ENCODE results near the gene GRAP. TPM values are rescaled to one million over a fixed set of nuclear protein-coding genes. Genes with fewer than 3 reads are reported as not detected.

Gene GRAP
- total and polyA plus RNA-seq, 7 experiments from 2014 or later = 31.9 to 162 (median 84.4) TPM

- peaks cover 13 to 24% of the 10 kb centered on the region in 2 donors for H3K4me1 ChIP-seq (ENCODE audit: control insufficient read depth in 2 of 2, insufficient read depth in 2 of 2, low read length in 2 of 2)
- H3K27ac ChIP-seq (ENCODE audit: low read depth, low read length) = no peak overlapping the region
- ChIA-PET POLR2A (no interaction called here), CTCF (no interaction called here)
- DNase-seq (peak in 6 of 9 donors; percentile 10 to 43 (median 34)), ATAC-seq (peak; percentile 74)
- H3K36me3 ChIP-seq (ENCODE audit: control insufficient read depth in 2 of 3, insufficient read depth in 3 of 3, low read length in 3 of 3) = peaks cover 0 to 8% (median 0%) of the 10 kb centered on the region in 3 experiments
- H3K4me3 ChIP-seq (ENCODE audit: low read length) = no peak overlapping the region
- H3K27ac Mint-ChIP-seq = peak overlapping the region in 4 of 9 donors; percentile 19 to 72 (median 38)
- H3K4me1 Mint-ChIP-seq = peaks cover 10 to 29% (median 21%) of the 10 kb centered on the region in 7 donors
- no peaks in the 10 kb centered on the region for H3K27me3 ChIP-seq (ENCODE audit: control insufficient read depth in 2 of 2, insufficient read depth in 2 of 2, low read length in 2 of 2)
- H3K36me3 Mint-ChIP-seq = peaks cover 6 to 27% (median 15%) of the 10 kb centered on the region in 5 donors
- H3K4me3 Mint-ChIP-seq = peak overlapping the region in 7 of 10 donors; percentile 12 to 65 (median 55)
- peaks cover 0 to 4% (median 0%) of the 10 kb centered on the region in 5 donors for H3K27me3 Mint-ChIP-seq
- intact Hi-C loops (cut with micrococcal nuclease) = no loop called here
- peaks cover 0 to 16% (median 7%) of the 10 kb centered on the region in 11 donors for H3K9me3 Mint-ChIP-seq
- H3K9me3 ChIP-seq (ENCODE audit: control insufficient read depth in 2 of 3, low read length in 3 of 3) = peaks cover 0 to 7% (median 0%) of the 10 kb centered on the region in 3 experiments
Measured at GRCh38 chr17:18992454-18993130, 54.2 kb downstream of the GRAP start.

GRCh38 chr17:18991531-18992315 is 55.0 kb downstream of the GRAP start:
- intact Hi-C loops (cut with micrococcal nuclease) = no loop called here
- Histone ChIP-seq H3K27ac (ENCODE audit: low read depth, low read length) (no peak overlapping the region), H3K4me1 (ENCODE audit: control insufficient read depth in 2 of 2, insufficient read depth in 2 of 2, low read length in 2 of 2) (peaks cover 13 to 24% of the 10 kb centered on the region in 2 donors), H3K4me3 (ENCODE audit: low read length) (no peak overlapping the region), H3K36me3 (ENCODE audit: control insufficient read depth in 2 of 3, insufficient read depth in 3 of 3, low read length in 3 of 3) (peaks cover 0 to 13% (median 0%) of the 10 kb centered on the region in 3 experiments), H3K9me3 (ENCODE audit: control insufficient read depth in 2 of 3, low read length in 3 of 3) (peaks cover 0 to 7% (median 0%) of the 10 kb centered on the region in 3 experiments), H3K27me3 (ENCODE audit: control insufficient read depth in 2 of 2, insufficient read depth in 2 of 2, low read length in 2 of 2) (no peaks in the 10 kb centered on the region)
- DNase-seq = no peak
- Mint-ChIP-seq H3K4me1 (peaks cover 10 to 34% (median 21%) of the 10 kb centered on the region in 7 donors), H3K9me3 (peaks cover 0 to 16% (median 7%) of the 10 kb centered on the region in 11 donors), H3K36me3 (peaks cover 6 to 29% (median 17%) of the 10 kb centered on the region in 5 donors), H3K4me3 (no peak overlapping the region), H3K27me3 (peaks cover 0 to 4% (median 0%) of the 10 kb centered on the region in 5 donors), H3K27ac (no peak overlapping the region)
- CTCF ChIA-PET = no interaction called here
- POLR2A ChIA-PET = interaction anchor here (1.1 to 1.4 kb wide), 3 partner anchors 11 to 35 kb away, joined by 3 to 6 read pairs (median 3); partner anchors contain the start of gene FAM83G
- no peak for ATAC-seq

- intact Hi-C loops (cut with micrococcal nuclease) = no loop called here
- H3K4me1 ChIP-seq (ENCODE audit: control insufficient read depth in 2 of 2, insufficient read depth in 2 of 2, low read length in 2 of 2) = peaks cover 13 to 24% of the 10 kb centered on the region in 2 donors
- Mint-ChIP-seq H3K9me3 (peaks cover 0 to 9% (median 4%) of the 10 kb centered on the region in 11 donors), H3K4me1 (peaks cover 10 to 34% (median 20%) of the 10 kb centered on the region in 7 donors), H3K4me3 (no peak overlapping the region), H3K27me3 (peaks cover 0 to 4% (median 0%) of the 10 kb centered on the region in 5 donors), H3K36me3 (peaks cover 6 to 25% (median 10%) of the 10 kb centered on the region in 5 donors), H3K27ac (no peak overlapping the region)
- ChIA-PET POLR2A (interaction anchor here (1.4 kb wide), 1 partner anchor 13 kb away, joined by 3 read pairs; no protein-coding TSS in a partner anchor), CTCF (no interaction called here)
- no peaks in the 10 kb centered on the region for H3K27me3 ChIP-seq (ENCODE audit: control insufficient read depth in 2 of 2, insufficient read depth in 2 of 2, low read length in 2 of 2)
- no peak overlapping the region for H3K27ac ChIP-seq (ENCODE audit: low read depth, low read length)
- H3K9me3 ChIP-seq (ENCODE audit: control insufficient read depth in 2 of 3, low read length in 3 of 3) = no peaks in the 10 kb centered on the region
- peaks cover 0 to 7% (median 0%) of the 10 kb centered on the region in 3 experiments for H3K36me3 ChIP-seq (ENCODE audit: control insufficient read depth in 2 of 3, insufficient read depth in 3 of 3, low read length in 3 of 3)
- no peak for DNase-seq
- no peak overlapping the region for H3K4me3 ChIP-seq (ENCODE audit: low read length)
- ATAC-seq = no peak
Measured at GRCh38 chr17:18990331-18990730, 56.4 kb downstream of the GRAP start.

GRCh38 chr17:18988546-18989173 is 58.1 kb downstream of the GRAP start:
- POLR2A ChIA-PET = no interaction called here
- H3K4me1 Mint-ChIP-seq = peaks cover 7 to 24% (median 13%) of the 10 kb centered on the region in 7 donors
- no peak overlapping the region for H3K27ac Mint-ChIP-seq

GRCh38 chr17:18987862-18988545 is 58.8 kb downstream of the GRAP start:
- Histone ChIP-seq H3K27ac (ENCODE audit: low read depth, low read length) (no peak overlapping the region), H3K4me1 (ENCODE audit: control insufficient read depth in 2 of 2, insufficient read depth in 2 of 2, low read length in 2 of 2) (peaks cover 7 to 9% of the 10 kb centered on the region in 2 donors), H3K4me3 (ENCODE audit: low read length) (no peak overlapping the region), H3K9me3 (ENCODE audit: control insufficient read depth in 2 of 3, low read length in 3 of 3) (no peaks in the 10 kb centered on the region), H3K36me3 (ENCODE audit: control insufficient read depth in 2 of 3, insufficient read depth in 3 of 3, low read length in 3 of 3) (peaks cover 0 to 9% (median 0%) of the 10 kb centered on the region in 3 experiments), H3K27me3 (ENCODE audit: control insufficient read depth in 2 of 2, insufficient read depth in 2 of 2, low read length in 2 of 2) (no peaks in the 10 kb centered on the region)
- Mint-ChIP-seq H3K9me3 (peaks cover 0 to under 1% (median 0%) of the 10 kb centered on the region in 11 donors), H3K4me1 (peaks cover under 1 to 18% (median 7%) of the 10 kb centered on the region in 7 donors), H3K27me3 (peaks cover 0 to under 1% (median 0%) of the 10 kb centered on the region in 5 donors), H3K27ac (peak overlapping the region in 2 of 9 donors; percentile 11 to 17), H3K36me3 (peaks cover 0 to 16% (median 0%) of the 10 kb centered on the region in 5 donors), H3K4me3 (no peak overlapping the region)
- POLR2A ChIA-PET = no interaction called here
- CTCF ChIA-PET = no interaction called here
- ATAC-seq = no peak
- no peak for DNase-seq
- intact Hi-C loops (cut with micrococcal nuclease) = no loop called here

More at GRCh38 chr17:18988546-18989173, 58.1 kb downstream of the GRAP start:
- intact Hi-C loops (cut with micrococcal nuclease) = no loop called here
- H3K4me3 Mint-ChIP-seq = no peak overlapping the region
- ATAC-seq (no peak), DNase-seq (no peak)
- peaks cover 0 to 20% (median 0%) of the 10 kb centered on the region in 5 donors for H3K36me3 Mint-ChIP-seq
- H3K9me3 Mint-ChIP-seq = peaks cover 0 to 1% (median 0%) of the 10 kb centered on the region in 11 donors
- H3K36me3 ChIP-seq (ENCODE audit: control insufficient read depth in 2 of 3, insufficient read depth in 3 of 3, low read length in 3 of 3) = peaks cover 0 to 9% (median 0%) of the 10 kb centered on the region in 3 experiments
- H3K9me3 ChIP-seq (ENCODE audit: control insufficient read depth in 2 of 3, low read length in 3 of 3) = no peaks in the 10 kb centered on the region
- H3K4me3 ChIP-seq (ENCODE audit: low read length) = no peak overlapping the region
- no peaks in the 10 kb centered on the region for H3K27me3 ChIP-seq (ENCODE audit: control insufficient read depth in 2 of 2, insufficient read depth in 2 of 2, low read length in 2 of 2)
- no peak overlapping the region for H3K27ac ChIP-seq (ENCODE audit: low read depth, low read length)
- peaks cover 13 to 16% of the 10 kb centered on the region in 2 donors for H3K4me1 ChIP-seq (ENCODE audit: control insufficient read depth in 2 of 2, insufficient read depth in 2 of 2, low read length in 2 of 2)
- peaks cover 0 to 4% (median 0%) of the 10 kb centered on the region in 5 donors for H3K27me3 Mint-ChIP-seq
- CTCF ChIA-PET = no interaction called here

GRCh38 chr17:18987230-18987610 is 59.5 kb downstream of the GRAP start:
- Histone ChIP-seq H3K9me3 (ENCODE audit: control insufficient read depth in 2 of 3, low read length in 3 of 3) (no peaks in the 10 kb centered on the region), H3K36me3 (ENCODE audit: control insufficient read depth in 2 of 3, insufficient read depth in 3 of 3, low read length in 3 of 3) (peaks cover 0 to 9% (median 0%) of the 10 kb centered on the region in 3 experiments), H3K4me3 (ENCODE audit: low read length) (no peak overlapping the region), H3K27ac (ENCODE audit: low read depth, low read length) (no peak overlapping the region), H3K4me1 (ENCODE audit: control insufficient read depth in 2 of 2, insufficient read depth in 2 of 2, low read length in 2 of 2) (peaks cover 0 to 1% of the 10 kb centered on the region in 2 donors), H3K27me3 (ENCODE audit: control insufficient read depth in 2 of 2, insufficient read depth in 2 of 2, low read length in 2 of 2) (no peaks in the 10 kb centered on the region)
- Mint-ChIP-seq H3K4me1 (peaks cover 0 to 11% (median 3%) of the 10 kb centered on the region in 7 donors), H3K36me3 (peaks cover 0 to 16% (median 0%) of the 10 kb centered on the region in 5 donors), H3K27ac (peak overlapping the region in 3 of 9 donors; percentile 17 to 65 (median 31)), H3K9me3 (no peaks in the 10 kb centered on the region), H3K4me3 (no peak overlapping the region), H3K27me3 (no peaks in the 10 kb centered on the region)
- ChIA-PET CTCF (no interaction called here), POLR2A (no interaction called here)
- DNase-seq = no peak
- intact Hi-C loops (cut with micrococcal nuclease) = no loop called here
- ATAC-seq = no peak
